WTC11 (cell line): ENCODE data around the gene RPTOR. TPM values are rescaled to one million over a fixed set of nuclear protein-coding genes. Genes with fewer than 3 reads are reported as not detected.

Source experiments
- ATAC-seq: fragments of 200-7000 bp; cut with Tn5 transposase; 2 replicates; pipeline ENCODE4 v1.10.0; 2021; ENCODE audit warnings: mild to moderate bottlenecking, moderate library complexity
- CTCF ChIA-PET: fragments of 300-600 bp; sonication (Branson Sonifier 250); formaldehyde crosslinking; loops from one replicate; lab custom pipeline; 2021; ENCODE audit warnings: antibody characterized with exemption; lab: Charles Lee
- POLR2A ChIA-PET: fragments of 350-600 bp; sonication (Branson Sonifier 250); formaldehyde crosslinking; loops from one replicate; lab custom pipeline; 2021; ENCODE audit warnings: antibody characterized with exemption; lab: Charles Lee
- DNase-seq: peaks from one replicate; pipeline ENCODE4 v3.0.0; 2021; ENCODE audit warnings: low spot score
- H3K27ac Mint-ChIP-seq: 2 replicates; pipeline ENCODE4 v1.8.0; 2021; ENCODE audit warnings: mixed read lengths
- H3K27me3 Mint-ChIP-seq: 2 replicates; pipeline ENCODE4 v1.8.0; 2021; ENCODE audit warnings: low read depth, mild to moderate bottlenecking, moderate library complexity, mixed read lengths
- H3K36me3 Mint-ChIP-seq: 2 replicates; pipeline ENCODE4 v1.8.0; 2021; ENCODE audit warnings: mixed read lengths
- H3K4me1 Mint-ChIP-seq: 2 replicates; pipeline ENCODE4 v1.8.0; 2022; ENCODE audit warnings: mixed read lengths
- H3K4me3 Mint-ChIP-seq: 2 replicates; pipeline ENCODE4 v1.8.0; 2021; ENCODE audit warnings: mild to moderate bottlenecking, moderate library complexity, mixed read lengths
- H3K9me3 Mint-ChIP-seq: 2 replicates; pipeline ENCODE4 v1.8.0; 2021; ENCODE audit warnings: mixed read lengths
- ATF3 ChIP-seq: sonication (generic); formaldehyde crosslinking; conservative IDR thresholded peaks from 2 replicates; pipeline ENCODE4 v1.8.1; 2022; ENCODE audit warnings: mild to moderate bottlenecking, missing genetic modification reagents
- CTCF ChIP-seq: fragments of 200-600 bp; IDR thresholded peaks from 2 replicates; pipeline ENCODE4 v1.8.0; 2022; ENCODE audit warnings: antibody characterized with exemption
- E2F4 ChIP-seq: sonication (generic); formaldehyde crosslinking; IDR thresholded peaks from 2 replicates; pipeline ENCODE4 v1.8.1; 2022; ENCODE audit warnings: low read depth, mild to moderate bottlenecking, moderate library complexity, missing genetic modification reagents, borderline replicate concordance
- FOXJ3 ChIP-seq: sonication (generic); formaldehyde crosslinking; IDR thresholded peaks from 2 replicates; pipeline ENCODE4 v1.9.0; 2021; ENCODE audit warnings: missing genetic modification reagents, mild to moderate bottlenecking, borderline replicate concordance
- FOXP1 ChIP-seq: sonication (generic); formaldehyde crosslinking; IDR thresholded peaks from 2 replicates; pipeline ENCODE4 v1.8.0; 2022; ENCODE audit warnings: missing genetic modification reagents, mild to moderate bottlenecking, moderate library complexity, borderline replicate concordance
- GRHL2 ChIP-seq: fragments of 250-450 bp; sonication (Bioruptor Pico); IDR thresholded peaks from 2 replicates; pipeline ENCODE4 v1.8.0; 2022; ENCODE audit warnings: mild to moderate bottlenecking, moderate library complexity; ENCODE audit not compliant: insufficient replicate concordance, severe bottlenecking
- GTF2I ChIP-seq: fragments of 250-450 bp; sonication (Bioruptor Pico); conservative IDR thresholded peaks from 2 replicates; pipeline ENCODE4 v1.4.0; 2021; ENCODE audit warnings: mild to moderate bottlenecking
- HMGA2 ChIP-seq: fragments of 250-450 bp; sonication (Bioruptor Pico); IDR thresholded peaks from 2 replicates; pipeline ENCODE4 v1.4.0; 2021; ENCODE audit warnings: mild to moderate bottlenecking, moderate library complexity
- NR1H2 ChIP-seq: sonication (generic); formaldehyde crosslinking; IDR thresholded peaks from 2 replicates; pipeline ENCODE4 v1.9.0; 2021; ENCODE audit warnings: mild to moderate bottlenecking, moderate library complexity, missing genetic modification reagents
- NR2C2 ChIP-seq: sonication (generic); formaldehyde crosslinking; IDR thresholded peaks from 2 replicates; pipeline ENCODE4 v1.8.0; 2022; ENCODE audit warnings: mild to moderate bottlenecking, missing genetic modification reagents
- NR3C1 ChIP-seq: sonication (generic); formaldehyde crosslinking; conservative IDR thresholded peaks from 2 replicates; pipeline ENCODE4 v1.8.1; 2023; ENCODE audit warnings: low read depth, mild to moderate bottlenecking, missing genetic modification reagents
- OVOL2 ChIP-seq: fragments of 250-450 bp; sonication (Bioruptor Pico); IDR thresholded peaks from 2 replicates; pipeline ENCODE4 v1.9.0; 2021; ENCODE audit warnings: mild to moderate bottlenecking, borderline replicate concordance
- PRRX2 ChIP-seq: fragments of 250-450 bp; sonication (Bioruptor Pico); IDR thresholded peaks from 2 replicates; pipeline ENCODE4 v1.8.0; 2021; ENCODE audit warnings: mild to moderate bottlenecking
- STAT6 ChIP-seq: sonication (generic); formaldehyde crosslinking; conservative IDR thresholded peaks from 2 replicates; pipeline ENCODE4 v1.8.1; 2023; ENCODE audit warnings: mild to moderate bottlenecking, low read depth, missing genetic modification reagents, moderate library complexity
- TEAD4 ChIP-seq: sonication (generic); formaldehyde crosslinking; IDR thresholded peaks from 2 replicates; pipeline ENCODE4 v1.8.0; 2022; ENCODE audit warnings: mild to moderate bottlenecking, missing genetic modification reagents
- TP53 ChIP-seq: sonication (generic); formaldehyde crosslinking; IDR thresholded peaks from 2 replicates; pipeline ENCODE4 v1.8.1; 2023; ENCODE audit warnings: mild to moderate bottlenecking, missing genetic modification reagents
- ZNF121 ChIP-seq: sonication (generic); formaldehyde crosslinking; IDR thresholded peaks from 2 replicates; pipeline ENCODE4 v1.8.0; 2023; ENCODE audit warnings: missing genetic modification reagents
- ZNF138 ChIP-seq: sonication (generic); formaldehyde crosslinking; conservative IDR thresholded peaks from 2 replicates; pipeline ENCODE4 v1.8.1; 2022; ENCODE audit warnings: mild to moderate bottlenecking, moderate library complexity, missing genetic modification reagents
- ZNF263 ChIP-seq: sonication (generic); formaldehyde crosslinking; IDR thresholded peaks from 2 replicates; pipeline ENCODE4 v1.8.1; 2022; ENCODE audit warnings: low read depth, mild to moderate bottlenecking, moderate library complexity, missing genetic modification reagents
- ZNF532 ChIP-seq: fragments of 250-450 bp; sonication (Bioruptor Pico); IDR thresholded peaks from 2 replicates; pipeline ENCODE4 v1.9.0; 2021; ENCODE audit warnings: mild to moderate bottlenecking, borderline replicate concordance
- total RNA-seq: library from RNA; stranded (reverse); gene quantifications from 3 replicates; pipeline ENCODE4 v1.2.3, GENCODE V29; 2021

The RPTOR gene
- total RNA-seq, 1 experiment from 2014 or later, result 41.0 TPM

GRCh38 chr17:80989586-80989913 is 444.9 kb downstream of the RPTOR start (continued):
- no peak for TF ChIP-seq ZNF121 (CRISPR knock-in tag)
- no peak for TF ChIP-seq ATF3 (CRISPR knock-in tag)
- TF ChIP-seq NR2C2 (CRISPR knock-in tag), result no peak
- no peak for TF ChIP-seq ZNF263
- no peak for TF ChIP-seq FOXP1
- TF ChIP-seq GRHL2 (CRISPR knock-in tag), result no peak
- TF ChIP-seq TP53, result no peak
- TF ChIP-seq HMGA2, result no peak

GRCh38 chr17:80990921-80991644 is 446.4 kb downstream of the RPTOR start:
- H3K4me1 Mint-ChIP-seq, result peaks cover 7% of the 10 kb centered on the region
- no peaks in the 10 kb centered on the region for H3K9me3 Mint-ChIP-seq
- DNase-seq (no peak), ATAC-seq (no peak)
- ChIA-PET CTCF (interaction anchor here (0.8 to 1.6 kb wide), 5 partner anchors 10 to 110 kb away, joined by 3 to 4 read pairs (median 4); no protein-coding TSS in a partner anchor), POLR2A (interaction anchor here (0.6 kb wide), 1 partner anchor 1946 kb away, joined by 5 read pairs; no protein-coding TSS in a partner anchor)
- H3K36me3 Mint-ChIP-seq, result no peaks in the 10 kb centered on the region
- H3K27ac Mint-ChIP-seq, result no peak overlapping the region
- TF ChIP-seq ZNF138 (no peak), ZNF532 (no peak), FOXJ3 (CRISPR knock-in tag) (no peak), NR3C1 (CRISPR knock-in tag) (no peak), STAT6 (no peak), CTCF (no peak), E2F4 (CRISPR knock-in tag) (no peak), ZNF263 (no peak), NR1H2 (CRISPR knock-in tag) (no peak), NR2C2 (CRISPR knock-in tag) (no peak), TEAD4 (CRISPR knock-in tag) (no peak), GTF2I (CRISPR knock-in tag) (no peak), OVOL2 (no peak), PRRX2 (CRISPR knock-in tag) (no peak)
- peak overlapping the region; percentile 61 for H3K4me3 Mint-ChIP-seq
- peaks cover 10% of the 10 kb centered on the region for H3K27me3 Mint-ChIP-seq
